Peyer's patch (tissue), 4 donors: ENCODE results near the gene FAM107B.

ENCODE experiments used
- POLR2A ChIP-seq, 2 donors: fragments of 450-650 bp; IDR thresholded peaks; one replicate each; pipeline ENCODE4 v1.5.1; 2017; ENCODE audit warnings: antibody characterized with exemption in 2 of 2, mild to moderate bottlenecking in 2 of 2, moderate library complexity in 2 of 2
- TF ChIP-seq, protein P1 (sequence below), 6 experiments: fragments of 450-650 bp in 4 of 6; fragments of 200-600 bp in 2 of 6; sonication (generic) in 1 of 6; IDR thresholded peaks; one replicate each; pipeline ENCODE4 v1.5.1; 2017 to 2019; ENCODE audit warnings: antibody characterized with exemption in 6 of 6, mild to moderate bottlenecking in 3 of 6, moderate library complexity in 1 of 6

DNA sequence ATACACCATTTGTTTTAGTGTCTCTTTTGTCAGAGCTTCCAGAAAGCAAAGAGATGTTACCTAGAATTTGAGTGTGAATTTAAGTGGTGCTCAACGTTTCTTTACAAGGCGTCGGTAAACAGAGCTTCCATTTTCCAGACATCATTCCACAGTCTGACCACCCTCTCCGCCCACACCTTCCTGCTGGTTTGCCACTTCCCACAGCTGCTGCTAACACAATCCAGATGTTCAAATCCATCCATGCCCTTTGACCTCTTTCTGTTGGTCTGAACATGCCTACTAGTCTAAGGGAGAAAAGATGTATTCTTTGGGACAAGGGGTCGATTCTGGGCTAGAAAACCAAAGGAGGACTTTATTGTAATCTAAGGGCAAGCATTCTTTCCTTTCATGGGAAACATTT is 86.1 kb downstream of the FAM107B start:
- TF ChIP-seq, protein P1, sequence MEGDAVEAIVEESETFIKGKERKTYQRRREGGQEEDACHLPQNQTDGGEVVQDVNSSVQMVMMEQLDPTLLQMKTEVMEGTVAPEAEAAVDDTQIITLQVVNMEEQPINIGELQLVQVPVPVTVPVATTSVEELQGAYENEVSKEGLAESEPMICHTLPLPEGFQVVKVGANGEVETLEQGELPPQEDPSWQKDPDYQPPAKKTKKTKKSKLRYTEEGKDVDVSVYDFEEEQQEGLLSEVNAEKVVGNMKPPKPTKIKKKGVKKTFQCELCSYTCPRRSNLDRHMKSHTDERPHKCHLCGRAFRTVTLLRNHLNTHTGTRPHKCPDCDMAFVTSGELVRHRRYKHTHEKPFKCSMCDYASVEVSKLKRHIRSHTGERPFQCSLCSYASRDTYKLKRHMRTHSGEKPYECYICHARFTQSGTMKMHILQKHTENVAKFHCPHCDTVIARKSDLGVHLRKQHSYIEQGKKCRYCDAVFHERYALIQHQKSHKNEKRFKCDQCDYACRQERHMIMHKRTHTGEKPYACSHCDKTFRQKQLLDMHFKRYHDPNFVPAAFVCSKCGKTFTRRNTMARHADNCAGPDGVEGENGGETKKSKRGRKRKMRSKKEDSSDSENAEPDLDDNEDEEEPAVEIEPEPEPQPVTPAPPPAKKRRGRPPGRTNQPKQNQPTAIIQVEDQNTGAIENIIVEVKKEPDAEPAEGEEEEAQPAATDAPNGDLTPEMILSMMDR (IDR thresholded peaks at IDR 0.05): no peak
- no peak for TF ChIP-seq POLR2A (IDR thresholded peaks at IDR 0.05)
